Ovary (tissue), 3 donors: ENCODE data around the gene MAP3K1.

ENCODE experiments used
- POLR2A ChIP-seq: fragments of 450-650 bp; IDR thresholded peaks from one replicate; pipeline ENCODE4 v1.6.1; 2017; ENCODE audit warnings: antibody characterized with exemption, mild to moderate bottlenecking, moderate library complexity
- TF ChIP-seq, protein P1 (sequence below), 3 donors: fragments of 450-650 bp in 2 of 3; fragments of 200-600 bp in 1 of 3; IDR thresholded peaks; one replicate each; pipeline versions ENCODE4 v1.5.1 to v1.8.0; 2016 to 2022; ENCODE audit warnings: antibody characterized with exemption in 3 of 3, mild to moderate bottlenecking in 1 of 3
- donor health status: DM: no; HTN: no; CAD: no.

- TF ChIP-seq, protein P1, sequence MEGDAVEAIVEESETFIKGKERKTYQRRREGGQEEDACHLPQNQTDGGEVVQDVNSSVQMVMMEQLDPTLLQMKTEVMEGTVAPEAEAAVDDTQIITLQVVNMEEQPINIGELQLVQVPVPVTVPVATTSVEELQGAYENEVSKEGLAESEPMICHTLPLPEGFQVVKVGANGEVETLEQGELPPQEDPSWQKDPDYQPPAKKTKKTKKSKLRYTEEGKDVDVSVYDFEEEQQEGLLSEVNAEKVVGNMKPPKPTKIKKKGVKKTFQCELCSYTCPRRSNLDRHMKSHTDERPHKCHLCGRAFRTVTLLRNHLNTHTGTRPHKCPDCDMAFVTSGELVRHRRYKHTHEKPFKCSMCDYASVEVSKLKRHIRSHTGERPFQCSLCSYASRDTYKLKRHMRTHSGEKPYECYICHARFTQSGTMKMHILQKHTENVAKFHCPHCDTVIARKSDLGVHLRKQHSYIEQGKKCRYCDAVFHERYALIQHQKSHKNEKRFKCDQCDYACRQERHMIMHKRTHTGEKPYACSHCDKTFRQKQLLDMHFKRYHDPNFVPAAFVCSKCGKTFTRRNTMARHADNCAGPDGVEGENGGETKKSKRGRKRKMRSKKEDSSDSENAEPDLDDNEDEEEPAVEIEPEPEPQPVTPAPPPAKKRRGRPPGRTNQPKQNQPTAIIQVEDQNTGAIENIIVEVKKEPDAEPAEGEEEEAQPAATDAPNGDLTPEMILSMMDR (IDR thresholded peaks at IDR 0.05) = no peak
- no peak for TF ChIP-seq POLR2A
Observed at GRCh38 chr5:56850423-56850822, 35.1 kb downstream of the MAP3K1 start.
